Memory B cell (primary cell): ENCODE measurements around the gene NEURL1B.
A peak's percentile ranks its signal among the peaks of the same experiment; 100 is the strongest.

Experiments
- ATAC-seq: fragments of 150-1000 bp; cut with Tn5 transposase; 2 replicates; pipeline ENCODE4 v1.10.0; 2021; ENCODE audit warnings: low read depth, mild to moderate bottlenecking, moderate library complexity
- DNase-seq, 2 donors: peaks; one replicate each; pipeline ENCODE4 v3.0.0; 2022; ENCODE audit warnings: low spot score in 2 of 2
- H3K27ac Mint-ChIP-seq: one replicate; pipeline ENCODE4 v1.8.0; 2022; ENCODE audit warnings: mild to moderate bottlenecking, moderate library complexity, mixed read lengths
- H3K27me3 Mint-ChIP-seq: one replicate; pipeline ENCODE4 v1.8.0; 2022; ENCODE audit warnings: mixed read lengths
- H3K36me3 Mint-ChIP-seq: one replicate; pipeline ENCODE4 v1.8.0; 2022; ENCODE audit warnings: mild to moderate bottlenecking, mixed read lengths
- H3K4me1 Mint-ChIP-seq: one replicate; pipeline ENCODE4 v1.8.0; 2022; ENCODE audit warnings: mixed read lengths
- H3K4me3 Mint-ChIP-seq: one replicate; pipeline ENCODE4 v1.8.0; 2022; ENCODE audit warnings: mild to moderate bottlenecking, moderate library complexity, mixed read lengths
- H3K9me3 Mint-ChIP-seq: one replicate; pipeline ENCODE4 v1.8.0; 2022; ENCODE audit warnings: mixed read lengths

NEURL1B gene

DNA sequence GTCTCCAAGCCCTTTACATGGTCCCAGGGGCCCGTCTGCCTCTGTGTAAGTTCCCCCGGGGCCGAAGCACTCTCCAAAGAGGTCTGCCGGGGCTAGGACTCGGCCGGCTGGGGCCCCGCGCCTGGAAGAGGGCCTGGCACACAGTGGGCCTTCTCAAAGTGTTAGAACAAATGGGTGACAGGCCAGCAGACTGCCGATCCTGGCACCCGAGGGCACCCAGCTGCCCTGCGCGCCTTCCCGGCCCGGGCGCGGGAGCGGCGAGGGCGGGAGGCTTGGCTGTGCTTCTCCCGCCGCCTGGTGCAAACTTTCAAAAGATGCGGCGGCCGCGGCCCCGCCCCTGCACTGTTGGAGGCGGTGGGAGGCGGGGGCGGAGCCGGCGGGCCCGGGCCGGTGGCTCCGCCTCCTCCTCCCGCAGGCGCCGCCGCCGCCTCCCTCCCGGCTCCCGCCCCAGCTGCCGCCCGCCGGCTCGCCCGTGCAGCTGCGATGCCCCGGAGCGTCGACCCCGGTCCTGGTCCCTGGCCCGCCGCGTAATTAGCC lies at the start of gene NEURL1B:
Gene NEURL1B, plus strand, starts transcription at position 442 of the 537 bp plus-strand sequence. CDS start 144 bp downstream, outside the sequence.
- no peaks in the 10 kb centered on the region for H3K36me3 Mint-ChIP-seq
- H3K9me3 Mint-ChIP-seq, result no peaks in the 10 kb centered on the region
- no peak within 1 kb of the TSS for H3K27ac Mint-ChIP-seq

DNA sequence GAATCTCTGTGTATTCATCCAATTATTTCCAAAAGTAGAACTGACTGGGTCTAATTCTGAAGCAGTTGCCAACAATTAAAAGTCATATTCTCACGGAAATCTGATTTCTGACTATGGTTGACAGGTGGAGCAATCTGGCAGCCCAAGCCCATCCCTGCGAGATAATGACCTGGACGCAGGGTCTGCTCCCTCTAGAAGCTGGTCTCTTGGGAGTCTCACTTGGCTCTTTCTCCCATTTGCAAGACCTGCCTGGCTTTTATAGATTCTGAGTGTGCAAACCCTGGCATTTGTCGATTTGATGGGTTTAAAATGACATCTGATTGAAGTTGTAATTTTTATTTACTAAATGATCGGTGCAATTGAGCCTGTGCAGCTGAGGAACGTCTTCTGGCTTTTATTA lies 49.4 kb upstream of the NEURL1B start:
- no peak overlapping the region for H3K4me3 Mint-ChIP-seq
- DNase-seq (no peak), ATAC-seq (no peak)
- H3K27ac Mint-ChIP-seq, result no peak overlapping the region
- peaks cover 8% of the 10 kb centered on the region for H3K27me3 Mint-ChIP-seq
- no peaks in the 10 kb centered on the region for H3K36me3 Mint-ChIP-seq
- no peaks in the 10 kb centered on the region for H3K9me3 Mint-ChIP-seq
- H3K4me1 Mint-ChIP-seq, result no peaks in the 10 kb centered on the region

More for the DNA sequence above, at the start of gene NEURL1B:
- Mint-ChIP-seq H3K4me3 (peak within 1 kb of the TSS; percentile 21), H3K27me3 (peaks cover 36% of the 10 kb centered on the region), H3K4me1 (peaks cover 4% of the 10 kb centered on the region)
- DNase-seq (no peak), ATAC-seq (no peak)

DNA sequence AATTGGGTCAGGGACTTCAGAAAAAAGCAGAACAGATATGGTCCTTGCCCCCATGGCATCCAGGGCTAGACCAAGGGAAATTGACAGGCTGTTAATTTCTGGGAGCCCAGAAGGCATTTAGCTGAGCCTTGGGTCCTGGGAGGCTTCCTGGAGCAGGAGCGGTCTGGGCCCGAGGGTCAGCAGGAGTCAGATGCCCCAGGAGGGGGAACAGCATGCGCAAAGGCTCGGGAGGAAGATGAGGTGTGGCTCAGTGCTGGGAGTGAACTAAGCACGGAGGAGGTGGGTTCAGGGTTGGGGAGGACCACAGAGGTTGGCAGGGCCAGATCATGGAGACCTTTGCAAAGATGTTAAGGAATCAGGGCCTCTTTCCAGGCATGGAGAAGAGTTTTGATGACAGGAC lies 48.2 kb upstream of the NEURL1B start:
- Mint-ChIP-seq H3K36me3 (no peaks in the 10 kb centered on the region), H3K4me3 (no peak overlapping the region), H3K27me3 (peaks cover 12% of the 10 kb centered on the region), H3K4me1 (no peaks in the 10 kb centered on the region), H3K27ac (no peak overlapping the region), H3K9me3 (no peaks in the 10 kb centered on the region)
- DNase-seq, result no peak
- ATAC-seq, result no peak

GRCh38 chr5:172593306-172593705 lies 47.8 kb upstream of the NEURL1B start:
- no peaks in the 10 kb centered on the region for H3K4me1 Mint-ChIP-seq
- DNase-seq (no peak), ATAC-seq (no peak)
- H3K36me3 Mint-ChIP-seq, result no peaks in the 10 kb centered on the region
- no peaks in the 10 kb centered on the region for H3K9me3 Mint-ChIP-seq
- no peak overlapping the region for H3K27ac Mint-ChIP-seq
- peaks cover 12% of the 10 kb centered on the region for H3K27me3 Mint-ChIP-seq
- no peak overlapping the region for H3K4me3 Mint-ChIP-seq

- Mint-ChIP-seq H3K36me3 (no peaks in the 10 kb centered on the region), H3K27me3 (peaks cover 12% of the 10 kb centered on the region), H3K9me3 (no peaks in the 10 kb centered on the region), H3K4me1 (no peaks in the 10 kb centered on the region), H3K27ac (no peak overlapping the region), H3K4me3 (no peak overlapping the region)
- DNase-seq (no peak), ATAC-seq (no peak)
Measured at GRCh38 chr5:172593721-172594235, 47.3 kb upstream of the NEURL1B start.

GRCh38 chr5:172594431-172594830 lies 46.6 kb upstream of the NEURL1B start:
- no peak overlapping the region for H3K27ac Mint-ChIP-seq
- no peak overlapping the region for H3K4me3 Mint-ChIP-seq
- no peaks in the 10 kb centered on the region for H3K36me3 Mint-ChIP-seq
- no peaks in the 10 kb centered on the region for H3K4me1 Mint-ChIP-seq
- DNase-seq (no peak), ATAC-seq (no peak)
- H3K27me3 Mint-ChIP-seq, result peaks cover 14% of the 10 kb centered on the region
- no peaks in the 10 kb centered on the region for H3K9me3 Mint-ChIP-seq

DNA sequence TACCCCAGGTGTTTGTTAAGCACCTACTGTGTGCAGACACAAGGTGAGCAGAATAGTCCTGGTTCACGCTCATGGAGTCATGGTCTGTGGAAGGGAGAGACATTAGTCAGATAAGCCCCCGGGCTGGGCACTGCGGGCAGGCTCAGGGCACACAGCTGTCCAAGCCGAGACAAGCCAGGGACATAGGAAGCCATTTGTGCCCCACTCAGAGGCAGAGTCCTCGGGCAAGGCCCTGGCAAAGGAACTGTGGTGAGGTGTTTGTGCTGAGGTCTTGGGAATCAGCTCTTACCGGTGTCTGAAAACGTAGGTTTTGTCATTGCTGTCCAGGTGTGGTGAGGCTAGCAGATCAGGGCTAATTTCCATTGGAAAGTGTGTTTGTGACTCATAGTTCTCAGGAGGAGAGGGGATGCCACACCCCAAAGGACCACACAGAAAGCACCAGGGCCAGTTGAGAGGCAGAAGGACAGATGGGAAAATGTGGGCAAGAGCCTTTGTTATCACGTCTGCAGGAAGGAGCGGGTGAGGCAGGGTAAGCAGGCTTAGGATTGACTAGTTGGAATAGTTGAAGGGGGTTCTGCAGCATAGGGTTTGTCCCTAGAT lies 46.1 kb upstream of the NEURL1B start:
- Mint-ChIP-seq H3K9me3 (no peaks in the 10 kb centered on the region), H3K4me1 (no peaks in the 10 kb centered on the region), H3K27me3 (peaks cover 15% of the 10 kb centered on the region), H3K4me3 (no peak overlapping the region), H3K27ac (no peak overlapping the region), H3K36me3 (no peaks in the 10 kb centered on the region)
- ATAC-seq (no peak), DNase-seq (no peak)

DNA sequence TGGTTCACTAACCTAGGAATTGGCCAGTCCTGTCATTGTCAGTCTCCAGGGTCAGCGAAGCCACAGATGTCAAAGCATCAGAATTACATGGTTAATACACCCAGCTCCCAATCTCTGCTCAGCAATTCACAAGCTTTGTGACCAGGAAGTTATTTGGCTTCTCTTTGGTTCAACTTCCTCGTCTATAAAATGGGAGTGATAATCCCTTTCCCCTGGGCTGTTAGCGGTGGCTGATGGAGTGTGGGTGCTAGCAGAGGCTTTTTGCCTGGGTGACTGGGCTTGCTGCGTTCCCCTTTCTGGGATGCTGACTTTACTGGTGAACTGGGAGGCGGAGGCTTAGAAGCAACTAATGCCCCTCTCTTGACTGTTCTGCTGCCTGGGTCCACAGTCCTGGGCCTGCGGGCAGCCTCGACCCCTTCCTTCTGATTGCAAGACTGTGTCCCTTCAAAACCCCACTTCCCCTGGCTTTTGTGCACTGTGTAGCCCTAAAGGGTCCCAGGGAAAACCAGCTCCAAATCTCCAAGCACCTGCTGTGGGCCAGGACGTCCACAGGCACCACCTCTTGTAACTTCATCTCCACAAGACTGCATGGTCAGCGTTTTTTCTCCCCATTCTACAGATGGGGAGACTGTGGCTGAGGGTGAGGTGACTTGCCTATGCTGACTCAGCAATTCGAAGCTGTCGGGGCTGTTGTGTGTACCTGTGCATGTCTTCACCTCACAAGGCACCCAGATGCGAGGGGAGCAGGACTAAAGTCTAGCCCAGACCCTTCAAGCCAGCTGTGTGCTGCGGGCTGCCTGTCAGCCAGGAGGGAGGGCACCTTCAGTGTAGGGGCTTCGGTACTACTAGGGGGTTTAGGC lies 45.2 kb upstream of the NEURL1B start:
- H3K4me3 Mint-ChIP-seq, result no peak overlapping the region
- peaks cover 15% of the 10 kb centered on the region for H3K27me3 Mint-ChIP-seq
- H3K9me3 Mint-ChIP-seq, result no peaks in the 10 kb centered on the region
- no peaks in the 10 kb centered on the region for H3K4me1 Mint-ChIP-seq
- DNase-seq (no peak), ATAC-seq (no peak)
- H3K27ac Mint-ChIP-seq, result no peak overlapping the region
- no peaks in the 10 kb centered on the region for H3K36me3 Mint-ChIP-seq

- no peak overlapping the region for H3K27ac Mint-ChIP-seq
- DNase-seq (no peak), ATAC-seq (no peak)
- H3K4me1 Mint-ChIP-seq, result no peaks in the 10 kb centered on the region
- no peaks in the 10 kb centered on the region for H3K9me3 Mint-ChIP-seq
- no peak overlapping the region for H3K4me3 Mint-ChIP-seq
- peaks cover 15% of the 10 kb centered on the region for H3K27me3 Mint-ChIP-seq
- H3K36me3 Mint-ChIP-seq, result no peaks in the 10 kb centered on the region
Measured at GRCh38 chr5:172596638-172597231, 44.3 kb upstream of the NEURL1B start.

GRCh38 chr5:172597755-172598155 lies 43.3 kb upstream of the NEURL1B start:
- H3K27ac Mint-ChIP-seq, result no peak overlapping the region
- no peak overlapping the region for H3K4me3 Mint-ChIP-seq
- no peak for DNase-seq
- H3K4me1 Mint-ChIP-seq, result no peaks in the 10 kb centered on the region
- no peaks in the 10 kb centered on the region for H3K9me3 Mint-ChIP-seq
- H3K27me3 Mint-ChIP-seq, result peaks cover 15% of the 10 kb centered on the region
- H3K36me3 Mint-ChIP-seq, result no peaks in the 10 kb centered on the region
- ATAC-seq, result no peak

DNA sequence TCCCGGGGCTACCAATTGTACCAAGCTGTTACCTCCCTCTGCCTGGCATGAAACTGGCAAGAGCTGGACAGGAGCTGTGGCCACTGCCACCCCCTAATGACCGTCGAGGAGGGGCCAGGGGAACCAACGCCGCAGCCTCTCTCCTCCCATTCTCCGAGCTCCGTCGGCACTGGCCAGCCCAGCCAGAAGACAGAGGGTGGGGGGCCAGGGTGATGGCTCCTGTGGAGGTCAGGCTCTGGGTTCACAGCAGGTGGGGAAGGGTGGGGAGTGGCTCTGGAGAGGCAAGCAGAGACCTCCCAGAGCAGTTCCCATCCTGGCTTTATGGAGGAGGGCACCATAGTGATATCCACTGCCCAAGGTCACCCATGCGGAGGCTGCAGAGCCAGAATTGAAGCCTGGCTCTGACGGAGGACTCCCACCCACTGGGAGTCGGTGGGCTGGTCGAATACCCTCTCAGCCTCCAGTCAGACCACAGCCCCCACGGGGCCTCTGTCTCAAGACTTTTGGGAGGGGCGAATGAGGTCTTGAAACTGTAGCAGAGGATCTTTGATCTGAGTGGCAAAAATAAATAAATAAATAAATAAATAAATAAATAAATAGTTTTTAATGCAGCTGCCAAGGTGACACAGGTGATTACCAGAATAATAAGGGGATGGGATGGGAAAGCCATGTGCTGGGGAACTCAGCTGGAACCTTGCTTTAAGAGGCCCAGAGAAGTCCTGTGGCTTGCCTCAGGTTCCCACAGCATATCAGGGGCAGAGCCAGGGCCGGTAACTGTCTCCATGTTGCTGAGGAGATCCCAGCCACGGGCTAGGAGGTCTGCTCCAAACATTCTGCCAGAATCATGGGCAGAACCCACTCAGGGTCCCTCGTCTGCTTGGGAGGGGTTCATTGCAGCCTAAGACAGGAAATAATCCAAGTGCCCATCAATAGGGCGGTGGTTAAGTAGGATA lies 42.5 kb upstream of the NEURL1B start:
- Mint-ChIP-seq H3K27me3 (peaks cover 13% of the 10 kb centered on the region), H3K36me3 (peaks cover 2% of the 10 kb centered on the region), H3K4me1 (no peaks in the 10 kb centered on the region), H3K4me3 (no peak overlapping the region), H3K27ac (no peak overlapping the region), H3K9me3 (peaks cover 1% of the 10 kb centered on the region)
- ATAC-seq (no peak), DNase-seq (no peak)

DNA sequence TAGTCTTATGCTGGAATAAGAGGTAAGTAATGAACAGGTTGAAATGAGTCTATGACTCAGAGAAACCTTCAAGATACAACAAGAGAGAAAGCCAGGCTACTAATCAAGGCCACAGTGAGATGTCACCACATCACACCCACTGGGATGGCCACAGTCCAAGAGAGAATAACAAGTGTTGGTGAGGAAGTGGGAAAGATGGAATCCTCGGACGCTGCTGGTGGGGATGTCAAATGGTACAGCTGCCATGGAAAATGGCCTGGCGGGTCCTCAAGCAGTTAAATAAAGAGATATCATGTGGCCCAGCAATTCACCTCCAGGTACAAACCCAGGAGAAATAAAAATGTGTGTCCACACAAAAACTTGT lies 41.9 kb upstream of the NEURL1B start:
- Mint-ChIP-seq H3K4me1 (no peaks in the 10 kb centered on the region), H3K36me3 (peaks cover 3% of the 10 kb centered on the region), H3K27ac (no peak overlapping the region), H3K4me3 (no peak overlapping the region), H3K27me3 (peaks cover 15% of the 10 kb centered on the region), H3K9me3 (peaks cover 3% of the 10 kb centered on the region)
- ATAC-seq (no peak), DNase-seq (no peak)

DNA sequence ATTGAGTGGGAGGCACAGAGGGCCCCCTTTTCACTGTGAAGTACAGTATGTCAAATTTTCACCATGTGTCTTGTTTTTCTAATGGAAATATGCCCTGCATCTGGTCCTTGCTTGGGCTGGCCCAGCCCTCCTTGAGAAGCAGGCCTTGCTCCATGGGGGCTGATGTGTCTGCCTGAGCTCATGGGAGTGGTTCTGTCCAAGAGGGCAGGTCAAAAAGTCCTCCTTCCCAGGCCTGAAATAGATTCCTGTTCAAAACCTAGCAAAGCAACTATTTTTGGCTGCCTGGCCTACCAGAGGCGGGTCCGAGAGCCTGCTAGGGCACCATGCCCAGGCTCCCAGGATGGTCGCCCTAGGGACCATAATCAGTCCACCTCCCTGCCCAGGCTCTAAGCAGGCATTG lies 40.5 kb upstream of the NEURL1B start:
- no peak overlapping the region for H3K4me3 Mint-ChIP-seq
- peaks cover 4% of the 10 kb centered on the region for H3K36me3 Mint-ChIP-seq
- no peak overlapping the region for H3K27ac Mint-ChIP-seq
- peaks cover 4% of the 10 kb centered on the region for H3K9me3 Mint-ChIP-seq
- ATAC-seq (no peak), DNase-seq (no peak)
- H3K4me1 Mint-ChIP-seq, result no peaks in the 10 kb centered on the region
- peaks cover 16% of the 10 kb centered on the region for H3K27me3 Mint-ChIP-seq
